HAP-1 (cell line): ENCODE results near the gene CNDP1.

Experiments used
- DNase-seq, 2 experiments: peaks; one replicate each; pipeline ENCODE4 v3.0.0-alpha.2; 2016 to 2020; ENCODE audit warnings: low spot score in 2 of 2
- H3K27me3 ChIP-seq: fragments of 250-450 bp; sonication (Bioruptor Pico); 2 replicates; pipeline ENCODE4 v1.5.1; 2020; ENCODE audit warnings: low read depth, mild to moderate bottlenecking, moderate library complexity
- H3K36me3 ChIP-seq: fragments of 250-450 bp; sonication (Bioruptor Pico); replicated peaks from 2 replicates; pipeline ENCODE4 v1.5.1; 2020; ENCODE audit warnings: mild to moderate bottlenecking
- H3K4me1 ChIP-seq: fragments of 250-450 bp; sonication (Bioruptor Pico); 2 replicates; pipeline ENCODE4 v1.5.1; 2020; ENCODE audit warnings: mild to moderate bottlenecking
- H3K4me3 ChIP-seq: fragments of 250-450 bp; sonication (Bioruptor Pico); 2 replicates; pipeline ENCODE4 v1.5.1; 2020; ENCODE audit warnings: mild to moderate bottlenecking, moderate library complexity
- H3K9me3 ChIP-seq: fragments of 250-450 bp; sonication (Bioruptor Pico); 2 replicates; pipeline ENCODE4 v1.5.1; 2020; ENCODE audit warnings: mild to moderate bottlenecking, moderate library complexity
- in situ Hi-C: fragments of 300-500 bp; cut with MboI; formaldehyde crosslinking; loops from 3 replicates; pipeline ENCODE4 v1.14.3; 2020; ENCODE audit warnings: low sequenced_read_pairs, inconsistent platforms, mixed read lengths

Gene CNDP1, protein sequence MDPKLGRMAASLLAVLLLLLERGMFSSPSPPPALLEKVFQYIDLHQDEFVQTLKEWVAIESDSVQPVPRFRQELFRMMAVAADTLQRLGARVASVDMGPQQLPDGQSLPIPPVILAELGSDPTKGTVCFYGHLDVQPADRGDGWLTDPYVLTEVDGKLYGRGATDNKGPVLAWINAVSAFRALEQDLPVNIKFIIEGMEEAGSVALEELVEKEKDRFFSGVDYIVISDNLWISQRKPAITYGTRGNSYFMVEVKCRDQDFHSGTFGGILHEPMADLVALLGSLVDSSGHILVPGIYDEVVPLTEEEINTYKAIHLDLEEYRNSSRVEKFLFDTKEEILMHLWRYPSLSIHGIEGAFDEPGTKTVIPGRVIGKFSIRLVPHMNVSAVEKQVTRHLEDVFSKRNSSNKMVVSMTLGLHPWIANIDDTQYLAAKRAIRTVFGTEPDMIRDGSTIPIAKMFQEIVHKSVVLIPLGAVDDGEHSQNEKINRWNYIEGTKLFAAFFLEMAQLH

DNA sequence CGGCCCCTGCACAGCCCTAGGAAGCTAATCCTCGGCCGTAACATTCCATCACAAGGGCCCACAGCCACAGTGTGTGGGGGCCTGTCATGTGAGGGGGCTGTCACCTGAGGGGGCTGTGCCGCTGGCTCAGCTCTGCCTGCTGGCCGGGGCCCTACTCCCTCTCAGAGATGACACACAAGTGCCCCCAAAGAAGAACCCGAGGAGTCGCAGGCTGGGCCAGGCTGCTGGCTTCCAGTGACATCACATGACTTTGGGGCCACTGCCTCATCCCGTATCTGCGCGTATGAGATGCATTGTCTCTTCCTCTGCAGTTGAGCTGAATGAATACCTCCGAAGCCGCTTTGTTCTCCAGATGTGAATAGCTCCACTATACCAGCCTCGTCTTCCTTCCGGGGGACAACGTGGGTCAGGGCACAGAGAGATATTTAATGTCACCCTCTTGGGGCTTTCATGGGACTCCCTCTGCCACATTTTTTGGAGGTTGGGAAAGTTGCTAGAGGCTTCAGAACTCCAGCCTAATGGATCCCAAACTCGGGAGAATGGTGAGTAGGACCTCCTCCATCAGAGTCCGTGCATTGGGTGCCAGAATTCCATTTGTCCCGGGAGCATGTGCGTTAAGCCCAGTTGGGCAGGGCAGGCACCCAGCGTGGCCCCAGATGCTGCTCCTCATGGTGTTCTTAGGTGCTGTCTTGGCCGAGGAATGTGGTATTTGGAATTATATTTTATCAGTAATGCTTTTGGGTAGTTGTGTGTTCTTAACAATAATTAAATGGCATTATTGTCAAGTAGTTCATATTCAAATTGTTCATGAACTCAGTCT, at the start of gene CNDP1:
CNDP1 (plus strand) TSS at position 351 of the 820 bp plus-strand sequence; CDS start at position 519, 168 bp downstream.
- no peak within 1 kb of the TSS for H3K4me3 ChIP-seq
- H3K27me3 ChIP-seq: no peaks in the 10 kb centered on the region
- no peaks in the 10 kb centered on the region for H3K9me3 ChIP-seq
- DNase-seq: no peak
- no peaks in the 10 kb centered on the region for H3K4me1 ChIP-seq
- H3K36me3 ChIP-seq: no peaks in the 10 kb centered on the region
- in situ Hi-C loops: no loop called here

DNA sequence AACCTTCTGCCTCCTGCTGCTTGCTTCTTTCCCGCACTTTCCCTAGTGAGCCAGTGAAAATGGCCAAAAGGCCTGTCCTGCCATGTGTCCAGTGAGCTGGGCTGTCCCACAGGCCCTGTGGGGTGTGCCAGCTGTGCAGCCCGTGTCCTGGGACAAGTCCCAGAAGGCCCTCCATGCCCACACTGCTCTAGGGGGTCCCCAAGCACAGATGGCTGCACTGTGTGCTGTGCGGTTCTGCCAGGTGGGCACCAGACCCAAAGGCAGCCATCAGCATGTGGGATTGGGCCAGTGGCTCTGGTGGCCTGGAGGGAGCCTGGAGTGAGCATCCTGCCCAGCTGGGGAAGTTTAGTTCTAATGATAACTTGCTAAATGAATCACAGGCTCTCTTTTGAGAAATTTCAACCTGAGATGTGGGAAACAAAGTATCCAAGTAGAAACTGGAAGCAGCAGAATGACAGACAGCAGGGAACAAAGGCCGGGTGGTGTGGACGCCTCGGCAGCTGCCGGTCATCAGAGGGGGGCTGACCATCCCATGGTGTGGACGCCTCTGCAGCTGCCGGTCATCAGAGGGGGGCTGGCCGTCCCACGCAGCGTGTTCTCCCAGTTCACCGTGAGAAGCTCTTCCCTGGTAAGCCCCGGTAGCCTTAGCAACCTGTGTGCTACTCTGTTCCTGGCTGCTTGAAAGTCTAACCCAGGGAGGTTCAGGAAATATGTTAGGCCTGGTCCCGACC, 48.0 kb upstream of the CNDP1 start:
- no peak overlapping the region for H3K4me3 ChIP-seq
- H3K9me3 ChIP-seq: no peaks in the 10 kb centered on the region
- DNase-seq: no peak
- no peaks in the 10 kb centered on the region for H3K36me3 ChIP-seq
- H3K27me3 ChIP-seq: no peaks in the 10 kb centered on the region
- in situ Hi-C loops: loop anchor here (25.0 kb wide), 1 partner anchor 299 kb away; no protein-coding TSS in a partner anchor
- no peaks in the 10 kb centered on the region for H3K4me1 ChIP-seq

DNA sequence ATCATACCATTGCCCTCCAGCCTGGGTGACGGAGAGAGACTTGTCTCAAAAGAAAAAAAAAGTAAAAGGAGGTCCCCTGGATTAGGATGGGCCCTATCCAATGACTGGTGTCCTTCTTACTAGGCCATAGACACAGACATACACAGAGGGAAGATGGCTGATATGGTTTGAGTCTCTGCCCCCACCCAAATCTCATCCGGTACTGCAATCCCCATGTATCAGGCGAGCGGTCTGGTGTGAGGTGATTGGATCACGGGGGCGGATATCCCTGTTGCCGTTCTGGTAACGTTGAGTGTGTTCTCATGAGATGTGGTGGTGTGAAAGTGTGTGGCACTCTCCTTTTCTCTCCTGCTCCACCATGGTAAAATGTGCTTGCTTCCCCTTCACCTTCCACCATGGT, 45.9 kb upstream of the CNDP1 start:
- H3K9me3 ChIP-seq: no peaks in the 10 kb centered on the region
- no peaks in the 10 kb centered on the region for H3K27me3 ChIP-seq
- H3K36me3 ChIP-seq: no peaks in the 10 kb centered on the region
- in situ Hi-C loops: loop anchor here (25.0 kb wide), 1 partner anchor 301 kb away; no protein-coding TSS in a partner anchor
- no peak for DNase-seq
- no peaks in the 10 kb centered on the region for H3K4me1 ChIP-seq
- no peak overlapping the region for H3K4me3 ChIP-seq

DNA sequence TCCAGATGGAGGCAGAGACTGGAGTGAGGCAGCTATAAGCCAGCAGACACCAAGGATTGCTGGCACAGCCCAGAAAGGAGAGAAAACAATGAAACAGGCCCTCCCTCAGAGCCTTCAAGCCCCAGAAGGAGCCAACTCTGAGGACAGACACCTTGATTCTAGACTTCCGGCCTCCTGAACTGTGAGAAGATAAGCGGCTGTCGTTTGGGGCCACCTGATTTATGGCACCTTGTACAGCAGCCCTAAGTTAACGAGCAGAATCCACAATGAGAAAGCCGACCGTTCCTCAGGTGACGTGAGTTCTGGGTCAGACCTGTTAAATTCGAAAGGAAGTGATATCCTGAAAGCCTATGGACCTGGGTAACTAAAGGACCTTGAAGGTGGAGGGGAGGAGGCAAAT, 45.4 kb upstream of the CNDP1 start:
- Histone ChIP-seq H3K4me1 (no peaks in the 10 kb centered on the region), H3K36me3 (no peaks in the 10 kb centered on the region), H3K27me3 (no peaks in the 10 kb centered on the region), H3K4me3 (no peak overlapping the region), H3K9me3 (no peaks in the 10 kb centered on the region)
- no peak for DNase-seq
- in situ Hi-C loops: loop anchor here (25.0 kb wide), 1 partner anchor 302 kb away; no protein-coding TSS in a partner anchor

DNA sequence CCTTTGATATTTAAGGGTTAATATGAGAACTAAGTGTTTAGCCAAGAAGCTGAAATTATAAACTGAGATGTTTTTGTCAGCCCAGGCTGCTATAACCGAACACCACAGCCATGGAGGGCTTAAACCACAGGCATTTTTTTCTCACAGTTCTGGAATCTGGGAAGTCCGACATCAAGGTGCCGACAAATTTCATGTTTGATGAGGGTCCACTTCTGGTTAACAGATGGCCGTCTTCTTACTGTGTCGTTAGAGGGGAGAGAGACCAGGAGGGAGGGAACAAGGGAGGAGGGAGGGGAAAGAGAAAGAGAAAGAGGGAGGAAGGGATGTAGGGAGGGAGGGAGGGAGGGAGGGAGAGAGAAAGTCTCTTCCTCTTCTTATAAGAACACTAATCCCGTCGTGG, 44.6 kb upstream of the CNDP1 start:
- DNase-seq: no peak
- in situ Hi-C loops: loop anchor here (25.0 kb wide), 1 partner anchor 302 kb away; no protein-coding TSS in a partner anchor
- Histone ChIP-seq H3K9me3 (no peaks in the 10 kb centered on the region), H3K4me1 (no peaks in the 10 kb centered on the region), H3K27me3 (no peaks in the 10 kb centered on the region), H3K36me3 (no peaks in the 10 kb centered on the region), H3K4me3 (no peak overlapping the region)

DNA sequence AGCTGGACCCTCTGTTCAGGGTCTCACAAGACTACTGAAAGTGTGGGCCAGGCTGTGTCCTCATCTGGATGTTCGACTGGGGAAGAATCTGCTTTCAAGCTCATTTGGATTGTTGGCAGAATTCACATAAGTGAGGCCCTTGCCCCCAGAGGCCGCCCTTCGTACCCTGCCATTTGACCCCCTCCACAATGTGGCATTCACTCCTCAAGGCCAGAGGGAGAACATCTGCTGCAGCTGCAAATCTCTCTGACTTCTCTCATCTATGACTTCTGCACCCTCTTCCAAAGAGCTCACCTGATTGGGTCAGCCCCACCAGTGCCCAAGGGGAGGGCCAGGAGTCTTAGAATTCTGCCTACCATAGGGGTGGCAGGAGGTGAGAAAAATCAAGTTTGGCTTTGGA, 42.0 kb upstream of the CNDP1 start:
- in situ Hi-C loops: loop anchor here (25.0 kb wide), 1 partner anchor 305 kb away; no protein-coding TSS in a partner anchor
- Histone ChIP-seq H3K4me3 (no peak overlapping the region), H3K4me1 (no peaks in the 10 kb centered on the region; the same call in 1 of the 2 replicates), H3K36me3 (no peaks in the 10 kb centered on the region; the same call in 1 of the 2 replicates), H3K27me3 (no peaks in the 10 kb centered on the region), H3K9me3 (no peaks in the 10 kb centered on the region)
- no peak for DNase-seq

DNA sequence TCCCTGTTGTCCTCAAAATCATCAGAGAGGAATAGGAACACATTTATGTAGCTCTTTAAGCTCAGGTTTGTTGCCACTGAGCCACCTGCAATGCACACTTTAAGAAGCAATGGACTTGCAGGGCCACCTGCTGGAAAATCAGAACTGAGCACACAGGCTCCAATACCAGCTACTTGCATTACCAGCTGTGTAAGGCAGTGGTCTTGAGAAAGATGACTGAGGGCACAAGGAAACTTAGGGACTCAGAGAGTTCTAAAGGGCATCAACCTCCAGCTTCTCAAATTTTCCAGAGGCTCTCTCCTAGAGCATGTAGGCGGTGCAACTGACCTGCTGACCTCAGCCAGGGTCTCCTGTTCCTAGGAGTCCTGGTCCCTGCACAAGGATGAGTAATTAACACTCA, 40.6 kb upstream of the CNDP1 start:
- no peaks in the 10 kb centered on the region; the same call in 1 of the 2 replicates for H3K4me1 ChIP-seq

DNA sequence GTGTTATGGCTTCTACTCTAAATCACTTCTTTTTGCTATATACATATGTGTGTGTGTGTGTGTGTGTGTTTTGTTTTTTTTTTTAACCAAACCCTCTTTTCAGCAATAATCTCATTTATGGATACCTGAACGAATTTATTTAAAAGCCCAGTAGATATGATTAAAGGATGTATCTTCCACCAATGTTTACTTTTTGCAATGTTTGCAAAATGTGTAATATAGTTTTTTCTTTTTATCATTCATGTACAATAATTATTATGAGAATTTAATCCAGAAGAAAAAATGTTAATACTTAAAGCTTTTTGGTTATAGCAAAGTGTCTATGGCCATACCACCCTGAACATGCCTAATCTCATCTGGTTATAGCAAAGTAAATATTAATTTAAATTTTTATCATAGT, 39.8 kb upstream of the CNDP1 start:
- no peak for DNase-seq
- in situ Hi-C loops: loop anchor here (25.0 kb wide), 1 partner anchor 307 kb away; no protein-coding TSS in a partner anchor
- H3K27me3 ChIP-seq: no peaks in the 10 kb centered on the region
- H3K36me3 ChIP-seq: no peaks in the 10 kb centered on the region; the same call in none of the 2 replicates
- no peaks in the 10 kb centered on the region; the same call in 1 of the 2 replicates for H3K4me1 ChIP-seq
- no peaks in the 10 kb centered on the region for H3K9me3 ChIP-seq
- no peak overlapping the region for H3K4me3 ChIP-seq

More for the DNA sequence above, 40.6 kb upstream of the CNDP1 start:
- no peaks in the 10 kb centered on the region for H3K27me3 ChIP-seq
- H3K4me3 ChIP-seq: no peak overlapping the region
- DNase-seq: peak in 1 of 2 experiments; percentile 29
- in situ Hi-C loops: loop anchor here (25.0 kb wide), 1 partner anchor 306 kb away; no protein-coding TSS in a partner anchor
- H3K36me3 ChIP-seq: no peaks in the 10 kb centered on the region; the same call in none of the 2 replicates
- H3K9me3 ChIP-seq: no peaks in the 10 kb centered on the region

DNA sequence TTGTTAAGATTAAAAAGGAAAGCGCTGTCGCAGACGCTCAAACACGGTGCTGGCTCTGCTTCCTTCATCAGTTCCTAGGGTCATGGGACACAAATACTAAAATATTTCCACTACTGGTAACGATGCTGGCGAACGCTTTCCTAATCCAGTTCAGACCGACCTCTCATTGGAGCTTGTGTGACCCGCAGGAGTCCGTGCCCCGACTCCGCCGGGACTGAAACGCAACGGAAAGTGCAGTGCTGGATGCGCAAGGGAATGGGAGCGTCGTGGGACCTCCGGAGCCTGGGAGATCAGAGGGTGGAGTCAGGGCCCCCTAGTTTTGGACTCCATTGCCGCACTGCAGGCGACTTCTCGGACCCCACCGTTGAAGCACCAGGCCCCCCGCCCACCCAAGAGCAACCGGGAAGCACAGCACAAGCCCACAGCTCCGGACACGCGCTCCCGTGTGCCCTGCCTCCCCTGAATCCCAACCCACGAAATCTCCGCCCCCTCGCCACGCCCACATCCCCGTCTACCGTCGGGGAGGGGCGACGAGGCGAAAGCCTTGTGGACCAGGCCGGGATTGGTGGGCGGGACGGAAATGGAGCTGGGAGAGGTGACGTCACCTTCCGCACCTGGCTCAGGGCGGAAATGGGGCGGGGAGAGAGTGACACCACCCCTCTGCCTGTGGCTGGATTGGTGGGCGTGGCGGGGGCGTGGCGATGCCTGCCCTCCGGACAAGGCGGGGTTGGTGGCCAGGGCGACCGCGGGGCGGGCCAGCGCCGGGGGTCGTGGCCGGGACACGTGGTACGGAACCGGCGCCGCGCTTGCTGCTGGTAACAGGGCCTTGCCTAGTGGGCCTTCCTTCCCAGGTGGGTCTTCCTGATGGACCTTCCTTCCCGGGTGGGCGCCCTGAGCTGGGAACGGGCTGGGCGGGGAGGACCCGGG, 38.5 kb upstream of the CNDP1 start, which contains the start of gene CNDP2:
CNDP2 (plus strand) TSS at position 783 of the 927 bp plus-strand sequence. CDS start 3,611 bp downstream, outside the sequence.
- Histone ChIP-seq H3K9me3 (no peaks in the 10 kb centered on the region), H3K4me3 (peak within 1 kb of the TSS; percentile 90), H3K27me3 (no peaks in the 10 kb centered on the region), H3K36me3 (peaks cover 4% of the 10 kb centered on the region), H3K4me1 (no peaks in the 10 kb centered on the region; the same call in 1 of the 2 replicates)
- in situ Hi-C loops: loop anchor here (25.0 kb wide), 1 partner anchor 309 kb away; no protein-coding TSS in a partner anchor
- DNase-seq: peak; percentile 93 to 100

DNA sequence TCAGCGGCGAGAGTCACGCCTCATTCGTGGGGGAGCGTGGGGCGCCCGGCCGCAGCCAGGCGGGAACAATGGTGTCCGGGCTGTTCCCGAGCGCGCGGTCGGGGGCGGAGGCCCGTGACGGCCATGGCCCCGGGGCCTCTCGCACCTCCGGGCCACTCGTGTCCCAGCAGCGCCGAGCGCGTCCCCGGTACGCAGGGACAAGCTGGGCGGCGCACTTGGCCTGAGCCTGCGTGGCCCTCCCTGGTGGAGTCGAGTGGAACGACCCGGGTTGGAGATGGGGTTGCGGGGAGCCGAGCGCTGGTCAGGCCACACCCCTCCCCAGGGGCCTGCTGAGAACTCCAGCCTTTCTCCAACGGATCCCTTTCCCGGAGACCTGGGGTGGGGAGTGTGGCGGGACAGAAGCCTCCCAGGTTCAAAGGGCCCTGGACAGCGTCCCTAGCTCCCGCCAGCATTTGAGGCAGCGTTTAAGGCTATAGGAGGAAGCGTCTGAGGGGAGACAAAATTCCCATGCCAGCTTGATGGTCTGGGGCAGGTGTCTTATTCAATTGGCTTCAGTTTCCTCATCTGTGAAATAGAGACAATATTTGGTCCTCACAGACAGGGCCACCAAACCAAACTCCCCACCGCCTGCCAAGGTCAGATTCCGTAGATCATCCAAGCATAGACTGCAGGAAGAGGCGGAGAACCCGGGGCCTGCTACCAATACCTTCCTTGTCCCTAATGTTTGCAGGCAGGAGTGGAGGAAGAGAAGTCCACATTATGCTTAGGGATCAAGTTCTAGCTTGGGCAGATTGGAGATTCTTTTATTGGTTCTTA, 37.6 kb upstream of the CNDP1 start:
- DNase-seq: peak; percentile 41 to 76
- peak overlapping the region; percentile 90 for H3K4me3 ChIP-seq
- no peaks in the 10 kb centered on the region for H3K27me3 ChIP-seq
- H3K9me3 ChIP-seq: no peaks in the 10 kb centered on the region
- H3K36me3 ChIP-seq: peaks cover 12% of the 10 kb centered on the region
- in situ Hi-C loops: loop anchor here (25.0 kb wide), 1 partner anchor 309 kb away; no protein-coding TSS in a partner anchor
- H3K4me1 ChIP-seq: no peaks in the 10 kb centered on the region; the same call in 1 of the 2 replicates

DNA sequence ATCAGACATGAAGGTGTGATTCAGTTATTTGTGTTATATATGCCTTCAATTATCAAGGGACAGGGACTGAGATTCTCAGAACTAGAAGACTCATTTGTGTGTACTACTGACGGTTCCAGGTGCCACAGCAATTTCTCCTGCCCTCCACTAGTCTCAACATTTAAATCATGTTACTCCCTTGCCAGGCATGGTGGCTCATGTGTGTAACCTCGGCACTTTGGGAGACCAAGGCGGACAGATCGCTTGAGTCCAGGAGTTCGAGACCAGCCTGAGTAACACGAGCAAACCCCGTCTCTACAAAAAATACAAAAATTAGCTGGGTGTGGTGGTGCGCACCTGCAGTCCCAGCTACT, 37.0 kb upstream of the CNDP1 start:
- Histone ChIP-seq H3K27me3 (no peaks in the 10 kb centered on the region), H3K9me3 (no peaks in the 10 kb centered on the region), H3K36me3 (peaks cover 17% of the 10 kb centered on the region), H3K4me1 (no peaks in the 10 kb centered on the region; the same call in 1 of the 2 replicates), H3K4me3 (peak overlapping the region; percentile 90)
- no peak for DNase-seq
- in situ Hi-C loops: loop anchor here (25.0 kb wide), 1 partner anchor 310 kb away; no protein-coding TSS in a partner anchor
